GM12878 (cell line): ENCODE measurements around the gene GPRC5D. TPM values are rescaled to one million over a fixed set of nuclear protein-coding genes. Genes with fewer than 3 reads are reported as not detected.

Experiments
- ATAC-seq: fragments of 200-7000 bp; cut with Tn5 transposase; 3 replicates; pipeline ENCODE4 v1.9.1; 2020; ENCODE audit warnings: mild to moderate bottlenecking, moderate library complexity
- BruUV-seq: library from RNA; stranded (reverse); fragments of 400-500 nt; replicated peaks from 2 replicates; lab custom pipeline; 2021; lab: Mats Ljungman, UMichigan
- CTCF ChIA-PET: fragments of 300-600 bp; sonication (Branson Sonifier 250); formaldehyde crosslinking; extraction: SDS; loops from one replicate; lab custom pipeline; 2021; ENCODE audit warnings: inconsistent platforms; lab: Yijun Ruan, JAX
- POLR2A ChIA-PET: fragments of 350-600 bp; formaldehyde crosslinking; extraction: SDS; loops from one replicate; lab custom pipeline; 2021; ENCODE audit warnings: inconsistent platforms; lab: Charles Lee
- RAD21 ChIA-PET: fragments of 300-600 bp; sonication (Branson Sonifier 250); formaldehyde crosslinking; loops from one replicate; lab custom pipeline; 2023; ENCODE audit warnings: antibody characterized with exemption; ENCODE audit not compliant: unreplicated experiment; lab: Charles Lee
- SMC1A ChIA-PET: fragments of 300-600 bp; sonication (Branson Sonifier 250); formaldehyde crosslinking; loops from one replicate; lab custom pipeline; 2023; ENCODE audit not compliant: unreplicated experiment, uncharacterized antibody; lab: Charles Lee
- DNase-seq: peaks from one replicate; pipeline ENCODE4 v3.0.0-alpha.2; 2011; ENCODE audit warnings: low read depth, low spot score
- FAIRE-seq: peaks from 3 replicates; lab custom pipeline; 2011; peaks lifted over from hg19 to GRCh38; lab: Jason Lieb, UNC
- H2AFZ ChIP-seq: 2 replicates; pipeline ENCODE4 v1.6.0; 2011; ENCODE audit warnings: low read depth, low read length, control low read depth; ENCODE audit not compliant: control insufficient read depth
- H3K27ac ChIP-seq: 2 replicates; pipeline ENCODE4 v1.5.1; 2011; ENCODE audit warnings: control low read depth; ENCODE audit not compliant: control insufficient read depth, insufficient read depth
- H3K27me3 ChIP-seq, 2 experiments: replicated peaks in 1 of 2; 2 replicates each; pipeline versions ENCODE4 v1.6.0 to v1.6.1; 2011; ENCODE audit warnings: low read length in 1 of 2; ENCODE audit not compliant: control insufficient read depth in 2 of 2, insufficient read depth in 2 of 2
- H3K36me3 ChIP-seq, 2 experiments: 2 replicates each; pipeline ENCODE4 v1.5.1; 2011; ENCODE audit warnings: low read length in 1 of 2; ENCODE audit not compliant: control insufficient read depth in 2 of 2, insufficient read depth in 2 of 2
- H3K4me1 ChIP-seq: 2 replicates; pipeline ENCODE4 v1.6.1; 2011; ENCODE audit warnings: mild to moderate bottlenecking, low read length, moderate library complexity, mixed read lengths; ENCODE audit not compliant: control insufficient read depth, insufficient read depth
- H3K4me2 ChIP-seq: 2 replicates; pipeline ENCODE4 v1.6.0; 2011; ENCODE audit warnings: control low read depth; ENCODE audit not compliant: control insufficient read depth, insufficient read depth
- H3K4me3 ChIP-seq: fragments of 200-600 bp; sonication (generic); 2 replicates; pipeline ENCODE4 v1.5.1; 2016
- H3K79me2 ChIP-seq: 2 replicates; pipeline ENCODE4 v1.6.0; 2011; ENCODE audit warnings: low read length; ENCODE audit not compliant: control insufficient read depth, insufficient read depth
- H3K9ac ChIP-seq: 2 replicates; pipeline ENCODE4 v1.8.0; 2011; ENCODE audit warnings: low read length, control low read depth, mixed read lengths; ENCODE audit not compliant: control insufficient read depth, insufficient read depth
- H3K9me3 ChIP-seq: replicated peaks from 3 replicates; pipeline ENCODE4 v1.5.1; 2011; ENCODE audit warnings: mild to moderate bottlenecking, low read length; ENCODE audit not compliant: control insufficient read depth, insufficient read depth
- H4K20me1 ChIP-seq: 2 replicates; pipeline ENCODE4 v1.6.0; 2011; ENCODE audit not compliant: control insufficient read depth, insufficient read depth
- BCL11A ChIP-seq: IDR thresholded peaks from 2 replicates; pipeline ENCODE4 v1.6.1; 2011; ENCODE audit warnings: low read depth, low read length
- BHLHE40 ChIP-seq, 2 experiments: fragments of 450-650 bp in 1 of 2; IDR thresholded peaks; 2 replicates each; pipeline ENCODE4 v1.6.1; 2011 to 2017; ENCODE audit warnings: low read depth in 2 of 2, borderline replicate concordance in 1 of 2, improper control_type of control experiment in 1 of 2, low read length in 1 of 2, mild to moderate bottlenecking in 1 of 2
- EZH2 ChIP-seq: IDR thresholded peaks from 2 replicates; pipeline ENCODE4 v1.6.1; 2012; ENCODE audit warnings: low read depth, mild to moderate bottlenecking, control low read depth, inconsistent platforms, low read length, borderline replicate concordance; ENCODE audit not compliant: control insufficient read depth
- FOXM1 ChIP-seq: IDR thresholded peaks from 2 replicates; pipeline ENCODE4 v1.6.1; 2012; ENCODE audit warnings: low read depth, mild to moderate bottlenecking, inconsistent platforms, low read length, moderate library complexity
- HDGF ChIP-seq: fragments of 450-650 bp; IDR thresholded peaks from 2 replicates; pipeline ENCODE4 v1.6.1; 2016; ENCODE audit warnings: antibody characterized with exemption
- MEF2B ChIP-seq: fragments of 450-650 bp; IDR thresholded peaks from 2 replicates; pipeline ENCODE4 v1.6.1; 2018; ENCODE audit warnings: mild to moderate bottlenecking, moderate library complexity; ENCODE audit not compliant: partially characterized antibody, poor library complexity, severe bottlenecking
- NBN ChIP-seq: fragments of 450-650 bp; IDR thresholded peaks from 2 replicates; pipeline ENCODE4 v1.6.1; 2016
- PAX8 ChIP-seq: fragments of 450-650 bp; IDR thresholded peaks from 2 replicates; pipeline ENCODE4 v1.6.1; 2017; ENCODE audit warnings: mild to moderate bottlenecking, moderate library complexity
- PML ChIP-seq: IDR thresholded peaks from 2 replicates; pipeline ENCODE4 v1.6.1; 2012; ENCODE audit warnings: low read length, inconsistent platforms
- WRNIP1 ChIP-seq: IDR thresholded peaks from 2 replicates; pipeline ENCODE4 v1.6.1; 2011; ENCODE audit warnings: low read depth, low read length, improper control_type of control experiment, borderline replicate concordance
- ZNF217 ChIP-seq: fragments of 450-650 bp; IDR thresholded peaks from 2 replicates; pipeline ENCODE4 v1.6.1; 2017; ENCODE audit warnings: antibody characterized with exemption, mild to moderate bottlenecking
- whole genome bisulfite sequencing: methylation state at CpG from one replicate; pipeline ENCODE4 v1.1.6; 2016; ENCODE audit warnings: low lambda C conversion rate; ENCODE audit not compliant: insufficient replicate concordance, insufficient coverage; ENCODE audit errors: missing lambda C conversion rate; 5-methylcytosine and 5-hydroxymethylcytosine counted together
- in situ Hi-C: fragments of 300-500 bp; cut with MboI; formaldehyde crosslinking; loops from 9 replicates; pipeline ENCODE4 v1.14.3; 2018; ENCODE audit warnings: mixed read lengths
- intact Hi-C: fragments of 100-400 bp; cut with micrococcal nuclease; formaldehyde crosslinking; loops from one replicate; pipeline ENCODE4 v1.14.2; 2022; ENCODE audit not compliant: unreplicated experiment
- polyA plus RNA-seq, 11 experiments: library from polyadenylated mRNA; depleted of rRNA in 4 of 11; unstranded in 6 of 11; stranded (reverse) in 5 of 11; fragments of >200 nt; fragmentation: Nextera tagmentation in 4 of 11; fragmentation: Illumina TruSeq in 1 of 11; extraction: Ambion mirVana in 4 of 11; extraction: Trizol in 1 of 11; gene quantifications; 1 replicate in 1 of 11; 2 replicates in 10 of 11; pipeline versions ENCODE4 v1.2.1 to v1.2.3, GENCODE V29; 2011 to 2016; ENCODE audit warnings: inconsistent platforms in 2 of 11, missing spikeins in 2 of 11, low read depth in 1 of 11
- total RNA-seq, 4 experiments: library from RNA; depleted of rRNA in 3 of 4; stranded (reverse); fragments of >200 nt in 3 of 4; fragmentation: Illumina TruSeq in 1 of 4; extraction: Trizol in 1 of 4; gene quantifications; 2 replicates each; pipeline versions ENCODE4 v1.2.1 to v1.2.3, GENCODE V29; 2013 to 2021
- TF ChIP-seq, protein P1 (sequence below): fragments of 450-650 bp; conservative IDR thresholded peaks from 2 replicates; pipeline ENCODE4 v1.6.1; 2017; ENCODE audit warnings: mild to moderate bottlenecking, moderate library complexity

GPRC5D gene
- total and polyA plus RNA-seq, 10 of the 15 experiments (the other 5 are each of a cell fraction or from before 2014, with no cell fraction given) = 0.18 to 0.90 (median 0.37) TPM; not detected in 3

DNA sequence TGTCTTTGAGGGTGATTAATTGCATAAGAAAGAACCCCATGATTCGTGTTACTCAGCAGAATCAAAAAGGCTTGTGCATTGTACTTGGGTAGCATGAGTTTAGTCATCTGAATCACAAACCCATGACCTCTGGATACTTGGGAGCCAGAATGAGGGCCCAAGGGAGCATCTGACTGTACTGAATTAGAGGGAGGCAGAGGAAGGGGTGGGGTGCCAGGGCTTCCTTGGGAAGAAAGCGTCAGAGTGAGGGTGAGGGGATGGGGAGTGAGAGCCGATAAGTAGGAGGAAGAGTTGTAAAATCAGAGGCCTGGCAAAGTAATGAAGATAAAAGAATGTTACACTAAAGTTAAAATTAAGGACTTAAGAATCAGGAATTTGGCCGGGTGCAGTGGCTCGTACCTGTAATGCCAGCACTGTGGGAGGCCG is 29.8 kb downstream of the GPRC5D start:
- 25% methylated on average over 6 of the region's 6 CpGs for WGBS
- no peak overlapping the region for H3K4me3 ChIP-seq
- peaks cover 2 to 3% of the 10 kb centered on the region in 2 experiments; a peak in 1 of 4 replicates for H3K27me3 ChIP-seq
- no peaks in the 10 kb centered on the region for H3K36me3 ChIP-seq
- FAIRE-seq = no peak
- in situ Hi-C loops (no loop called here), intact Hi-C loops (no loop called here)
- no peak for DNase-seq
- no peak overlapping the region for H3K4me2 ChIP-seq
- ChIA-PET CTCF (interaction anchor here (1.2 to 9.2 kb wide), 2 partner anchors 292 to 333 kb away, joined by 4 to 105 read pairs; no protein-coding TSS in a partner anchor), SMC1A (interaction anchor here (0.6 kb wide), 1 partner anchor 313 kb away, joined by 3 read pairs; no protein-coding TSS in a partner anchor), POLR2A (interaction anchor here (0.7 kb wide), 2 partner anchors 301 to 462 kb away, joined by 4 read pairs; no protein-coding TSS in a partner anchor), RAD21 (no interaction called here)
- H3K27ac ChIP-seq = no peak overlapping the region
- H3K9ac ChIP-seq = no peak overlapping the region
- H4K20me1 ChIP-seq = no peaks in the 10 kb centered on the region; the same call in 1 of the 2 replicates
- no peak for ATAC-seq
- H2AFZ ChIP-seq = no peak overlapping the region
- no peaks in the 10 kb centered on the region for H3K79me2 ChIP-seq
- no TSS peak for BruUV-seq
- no peaks in the 10 kb centered on the region for H3K4me1 ChIP-seq
- H3K9me3 ChIP-seq = no peaks in the 10 kb centered on the region
- TF ChIP-seq PAX8 = no peak

DNA sequence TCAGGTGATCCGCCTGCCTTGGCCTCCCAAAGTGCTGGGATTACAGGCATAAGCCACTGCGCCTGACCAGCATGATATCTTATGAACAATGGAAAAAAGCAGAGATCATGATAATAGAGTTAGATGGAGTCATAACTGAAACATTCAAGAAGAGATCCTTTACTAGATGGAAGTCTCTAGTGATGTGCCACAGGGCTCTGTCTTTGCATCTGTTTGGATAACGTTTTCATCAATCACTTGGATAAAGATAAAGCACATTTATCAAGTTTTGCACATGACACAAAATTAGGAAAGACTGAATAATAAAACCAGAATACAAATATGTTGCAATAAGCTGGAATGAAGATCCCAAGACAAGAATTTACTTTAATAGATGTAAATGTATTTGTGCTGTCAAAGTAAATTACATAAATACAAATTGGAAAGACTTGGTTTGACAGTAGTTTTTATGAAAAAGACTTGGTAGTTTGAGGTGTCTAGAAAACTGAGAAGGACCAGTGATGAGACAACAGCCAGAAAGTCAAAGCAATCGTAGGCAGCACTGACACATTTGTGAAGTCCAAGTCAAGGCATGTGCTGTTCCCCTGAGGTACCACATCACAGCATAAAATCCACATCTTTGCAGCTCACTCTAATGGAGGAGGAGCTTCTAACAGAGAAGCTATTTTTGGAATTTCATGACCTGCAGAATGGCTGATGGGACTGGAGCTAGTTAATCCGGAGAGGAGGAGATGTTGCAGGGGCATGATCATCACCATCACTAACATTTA is 32.1 kb downstream of the GPRC5D start:
- Histone ChIP-seq H4K20me1 (no peaks in the 10 kb centered on the region; the same call in 1 of the 2 replicates), H2AFZ (no peak overlapping the region), H3K4me1 (no peaks in the 10 kb centered on the region), H3K27ac (no peak overlapping the region), H3K27me3 (peaks cover 2 to 3% of the 10 kb centered on the region in 2 experiments; a peak in 2 of 4 replicates)
- DNase-seq = no peak
- CTCF ChIA-PET = interaction anchor here (9.2 kb wide), 1 partner anchor 294 kb away, joined by 105 read pairs; no protein-coding TSS in a partner anchor
- TF ChIP-seq MEF2B (no peak), WRNIP1 (no peak), PML (no peak), BCL11A (no peak), HDGF (no peak), BHLHE40 (IDR thresholded peaks at IDR 0.05; ENCODE audit: borderline replicate concordance in 1 of 2, low read depth in 2 of 2, low read length in 1 of 2) (no peak), NBN (no peak), EZH2 (no peak), FOXM1 (no peak), ZNF217 (no peak)
- TF ChIP-seq, protein P1, sequence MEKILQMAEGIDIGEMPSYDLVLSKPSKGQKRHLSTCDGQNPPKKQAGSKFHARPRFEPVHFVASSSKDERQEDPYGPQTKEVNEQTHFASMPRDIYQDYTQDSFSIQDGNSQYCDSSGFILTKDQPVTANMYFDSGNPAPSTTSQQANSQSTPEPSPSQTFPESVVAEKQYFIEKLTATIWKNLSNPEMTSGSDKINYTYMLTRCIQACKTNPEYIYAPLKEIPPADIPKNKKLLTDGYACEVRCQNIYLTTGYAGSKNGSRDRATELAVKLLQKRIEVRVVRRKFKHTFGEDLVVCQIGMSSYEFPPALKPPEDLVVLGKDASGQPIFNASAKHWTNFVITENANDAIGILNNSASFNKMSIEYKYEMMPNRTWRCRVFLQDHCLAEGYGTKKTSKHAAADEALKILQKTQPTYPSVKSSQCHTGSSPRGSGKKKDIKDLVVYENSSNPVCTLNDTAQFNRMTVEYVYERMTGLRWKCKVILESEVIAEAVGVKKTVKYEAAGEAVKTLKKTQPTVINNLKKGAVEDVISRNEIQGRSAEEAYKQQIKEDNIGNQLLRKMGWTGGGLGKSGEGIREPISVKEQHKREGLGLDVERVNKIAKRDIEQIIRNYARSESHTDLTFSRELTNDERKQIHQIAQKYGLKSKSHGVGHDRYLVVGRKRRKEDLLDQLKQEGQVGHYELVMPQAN = no peak
- TF ChIP-seq, all 136 proteins: peak for 0
- no TSS peak for BruUV-seq
- 44% methylated on average over 5 of the region's 5 CpGs for WGBS
- intact Hi-C loops = no loop called here
- Histone ChIP-seq H3K79me2 (no peaks in the 10 kb centered on the region), H3K9me3 (no peaks in the 10 kb centered on the region), H3K4me3 (no peak overlapping the region), H3K9ac (no peak overlapping the region), H3K4me2 (no peak overlapping the region), H3K36me3 (no peaks in the 10 kb centered on the region)
- ChIA-PET RAD21 (interaction anchor here (1.4 kb wide), 1 partner anchor 292 kb away, joined by 3 read pairs; no protein-coding TSS in a partner anchor), POLR2A (no interaction called here), SMC1A (interaction anchor here (0.9 kb wide), 1 partner anchor 132 kb away, joined by 3 read pairs; no protein-coding TSS in a partner anchor)
- FAIRE-seq (no peak), ATAC-seq (no peak)
- in situ Hi-C loops = no loop called here
